Activated CD4-positive, alpha-beta T cell treated with anti-CD3 and anti-CD28 coated beads for 1 hour (primary cell): Measurements from ENCODE around the gene AQP9.

Experiments used
- DNase-seq: peaks from one replicate; pipeline ENCODE4 v3.0.0-alpha.2; 2020

AQP9 gene

DNA sequence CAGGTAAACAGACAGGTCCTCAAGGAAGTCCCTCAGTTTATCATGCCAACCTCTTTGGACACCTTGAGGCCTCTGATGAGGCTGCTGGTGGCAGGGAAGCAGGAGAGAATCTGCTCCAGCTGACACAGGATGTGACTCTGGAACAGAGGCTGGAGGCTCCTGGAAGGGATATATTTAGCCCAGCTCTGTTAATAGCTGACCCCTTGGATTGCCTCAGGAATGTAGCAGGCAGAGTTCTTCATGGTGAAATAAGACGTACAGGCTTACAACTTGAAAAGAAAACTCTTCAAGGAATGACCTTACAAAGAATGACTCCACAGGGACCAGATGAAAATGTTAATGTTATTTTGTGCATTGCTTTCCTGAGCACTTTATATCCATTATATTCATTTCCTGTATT lies 90.5 kb downstream of the AQP9 start:
- DNase-seq: no peak

DNA sequence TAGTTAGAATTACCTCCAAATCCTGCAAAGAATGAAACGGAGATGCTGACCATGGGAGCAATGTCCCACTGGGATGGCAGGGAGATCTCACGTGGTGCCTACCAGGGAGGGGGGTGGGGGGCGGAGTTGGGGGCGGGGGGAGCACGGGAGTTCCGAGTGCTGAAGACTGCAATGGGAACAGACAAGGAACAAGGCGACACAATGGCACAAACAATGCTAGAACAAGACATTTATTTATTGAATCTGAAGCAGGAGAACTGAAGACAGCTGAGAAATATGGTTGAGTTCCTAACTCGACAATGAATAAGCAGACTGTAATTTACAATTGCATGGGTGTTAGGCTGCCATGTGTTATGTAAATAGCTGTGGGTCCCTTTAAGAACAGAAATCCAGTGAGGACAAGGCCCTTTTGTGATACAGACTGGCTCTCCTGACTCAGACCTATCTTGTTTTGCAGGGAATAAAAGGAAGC lies 91.2 kb downstream of the AQP9 start:
- no peak for DNase-seq

DNA sequence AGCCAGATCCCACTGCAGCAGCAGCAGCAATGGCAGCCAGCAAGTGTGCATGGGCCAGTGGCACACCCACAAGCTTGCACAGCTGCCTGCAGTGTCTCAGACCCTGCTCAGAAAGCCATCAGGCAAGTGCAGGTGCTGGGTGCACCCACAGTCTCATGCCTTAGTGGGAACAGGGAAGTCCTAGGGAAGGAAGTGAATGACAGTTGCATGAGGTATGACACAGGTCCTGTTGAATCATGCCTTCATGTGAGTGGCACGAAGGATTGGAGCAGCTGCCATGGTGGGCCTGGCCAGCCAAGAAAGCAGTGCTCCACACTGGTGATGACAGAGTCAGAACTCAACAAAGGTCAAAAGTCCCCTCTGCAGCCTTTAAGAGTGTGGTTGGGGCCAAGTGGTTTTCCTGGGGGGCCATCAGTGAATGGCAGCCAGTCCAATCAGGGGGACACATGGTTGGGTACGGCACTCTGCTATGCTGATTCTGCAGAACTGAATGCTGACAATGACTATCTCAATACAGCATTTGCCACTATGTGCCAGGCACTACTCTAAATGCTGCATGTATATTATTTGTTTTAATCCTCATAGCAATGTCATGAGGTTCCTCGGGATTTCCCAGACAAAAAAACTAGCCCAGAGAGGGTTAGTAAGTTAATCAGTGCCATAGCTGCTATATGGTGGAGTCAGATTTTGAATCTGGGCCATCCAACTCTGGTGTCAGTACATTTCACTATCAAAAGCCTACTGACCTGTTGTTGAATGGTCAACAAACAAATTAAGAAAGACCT lies 94.3 kb downstream of the AQP9 start:
- DNase-seq: no peak

DNA sequence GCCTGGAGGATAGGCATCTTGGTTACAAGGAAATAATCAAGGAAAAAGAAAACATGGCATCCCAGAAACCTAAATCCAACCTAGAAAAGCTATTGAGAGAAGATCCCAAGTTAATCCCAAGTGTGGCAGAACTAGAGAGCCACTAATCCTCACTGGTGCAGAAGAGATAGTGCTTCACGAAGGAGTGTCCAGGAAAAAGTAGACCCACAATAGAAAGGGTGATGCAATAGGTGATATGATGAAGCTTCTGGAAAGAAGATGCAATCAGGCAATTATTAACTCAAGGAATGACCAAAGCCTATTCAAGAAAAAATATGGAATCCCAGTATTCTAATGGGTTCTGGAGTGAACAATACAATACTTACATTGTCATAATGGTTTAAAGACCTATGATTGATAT lies 95.2 kb downstream of the AQP9 start:
- no peak for DNase-seq
